ENCODE results near the gene PINLYP. TPM values are rescaled to one million over a fixed set of nuclear protein-coding genes. Genes with fewer than 3 reads are reported as not detected.

PINLYP gene
- total RNA-seq, 1 donor from 2014 or later, result 4.7 TPM

GRCh38 chr19:43607238-43608205, 31.9 kb downstream of the PINLYP start:
- DNase-seq, result no peak
- H3K27me3 ChIP-seq, result no peaks in the 10 kb centered on the region

GRCh38 chr19:43609872-43610271, 34.3 kb downstream of the PINLYP start:
- intact Hi-C loops (cut with DNase I), result no loop called here
- Histone ChIP-seq H3K9me3 (no peaks in the 10 kb centered on the region), H3K27ac (no peak overlapping the region), H3K27me3 (no peaks in the 10 kb centered on the region), H3K4me3 (no peak overlapping the region), H3K36me3 (peaks cover 28% of the 10 kb centered on the region), H3K4me1 (no peaks in the 10 kb centered on the region)
- ATAC-seq (no peak), DNase-seq (no peak)
- TF ChIP-seq, protein P1, sequence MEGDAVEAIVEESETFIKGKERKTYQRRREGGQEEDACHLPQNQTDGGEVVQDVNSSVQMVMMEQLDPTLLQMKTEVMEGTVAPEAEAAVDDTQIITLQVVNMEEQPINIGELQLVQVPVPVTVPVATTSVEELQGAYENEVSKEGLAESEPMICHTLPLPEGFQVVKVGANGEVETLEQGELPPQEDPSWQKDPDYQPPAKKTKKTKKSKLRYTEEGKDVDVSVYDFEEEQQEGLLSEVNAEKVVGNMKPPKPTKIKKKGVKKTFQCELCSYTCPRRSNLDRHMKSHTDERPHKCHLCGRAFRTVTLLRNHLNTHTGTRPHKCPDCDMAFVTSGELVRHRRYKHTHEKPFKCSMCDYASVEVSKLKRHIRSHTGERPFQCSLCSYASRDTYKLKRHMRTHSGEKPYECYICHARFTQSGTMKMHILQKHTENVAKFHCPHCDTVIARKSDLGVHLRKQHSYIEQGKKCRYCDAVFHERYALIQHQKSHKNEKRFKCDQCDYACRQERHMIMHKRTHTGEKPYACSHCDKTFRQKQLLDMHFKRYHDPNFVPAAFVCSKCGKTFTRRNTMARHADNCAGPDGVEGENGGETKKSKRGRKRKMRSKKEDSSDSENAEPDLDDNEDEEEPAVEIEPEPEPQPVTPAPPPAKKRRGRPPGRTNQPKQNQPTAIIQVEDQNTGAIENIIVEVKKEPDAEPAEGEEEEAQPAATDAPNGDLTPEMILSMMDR (IDR thresholded peaks at IDR 0.05), result no peak

More at GRCh38 chr19:43607238-43608205, 31.9 kb downstream of the PINLYP start:
- H3K4me1 ChIP-seq, result no peaks in the 10 kb centered on the region
- H3K36me3 ChIP-seq, result peaks cover 22% of the 10 kb centered on the region
- no peak for ATAC-seq
- H3K27ac ChIP-seq, result no peak overlapping the region
- no peak overlapping the region for H3K4me3 ChIP-seq
- intact Hi-C loops (cut with DNase I), result no loop called here
- no peaks in the 10 kb centered on the region for H3K9me3 ChIP-seq
- TF ChIP-seq, protein P1 (IDR thresholded peaks at IDR 0.05), result no peak

GRCh38 chr19:43610493-43610892, 34.9 kb downstream of the PINLYP start:
- no peak for DNase-seq
- Histone ChIP-seq H3K36me3 (peaks cover 28% of the 10 kb centered on the region), H3K27ac (no peak overlapping the region), H3K4me1 (no peaks in the 10 kb centered on the region), H3K27me3 (no peaks in the 10 kb centered on the region), H3K9me3 (no peaks in the 10 kb centered on the region), H3K4me3 (no peak overlapping the region)
- ATAC-seq, result no peak
- intact Hi-C loops (cut with DNase I), result no loop called here
- TF ChIP-seq, protein P1 (IDR thresholded peaks at IDR 0.05), result no peak

GRCh38 chr19:43611788-43612187, 36.2 kb downstream of the PINLYP start, which contains the start of gene SRRM5:
Gene SRRM5 (plus strand): TSS chr19:43612088. CDS start chr19:43612122, 34 bp downstream.
- TF ChIP-seq, protein P1 (IDR thresholded peaks at IDR 0.05), result no peak
- Histone ChIP-seq H3K27ac (no peak within 1 kb of the TSS), H3K27me3 (no peaks in the 10 kb centered on the region), H3K9me3 (no peaks in the 10 kb centered on the region), H3K4me3 (no peak within 1 kb of the TSS), H3K36me3 (peaks cover 26% of the 10 kb centered on the region), H3K4me1 (no peaks in the 10 kb centered on the region)
- no peak for DNase-seq
- intact Hi-C loops (cut with DNase I), result no loop called here
- no peak for ATAC-seq

GRCh38 chr19:43612374-43612773, 36.8 kb downstream of the PINLYP start:
- intact Hi-C loops (cut with DNase I), result no loop called here
- H3K4me3 ChIP-seq, result no peak overlapping the region
- H3K27ac ChIP-seq, result no peak overlapping the region
- H3K9me3 ChIP-seq, result no peaks in the 10 kb centered on the region
- peaks cover 24% of the 10 kb centered on the region for H3K36me3 ChIP-seq
- TF ChIP-seq, protein P1 (IDR thresholded peaks at IDR 0.05), result no peak
- DNase-seq, result no peak
- H3K27me3 ChIP-seq, result no peaks in the 10 kb centered on the region
- H3K4me1 ChIP-seq, result no peaks in the 10 kb centered on the region
- ATAC-seq, result no peak

All from upper lobe of right lung (tissue), 1 donor.